Endothelial cell of umbilical vein (primary cell): ENCODE results near the gene USP46.

Source experiments
- EZH2 ChIP-seq: IDR thresholded peaks from 2 replicates; pipeline ENCODE4 v1.6.1; 2012; ENCODE audit warnings: borderline replicate concordance, low read depth, mild to moderate bottlenecking, moderate library complexity, low read length, inconsistent platforms; ENCODE audit not compliant: severe bottlenecking
- FOS ChIP-seq: IDR thresholded peaks from 2 replicates; pipeline ENCODE4 v1.6.1; 2011; ENCODE audit warnings: mild to moderate bottlenecking, low read length, moderate library complexity, borderline replicate concordance; ENCODE audit not compliant: insufficient read depth
- GATA2 ChIP-seq: IDR thresholded peaks from 2 replicates; pipeline ENCODE4 v1.7.0; 2011; ENCODE audit warnings: low read depth, mild to moderate bottlenecking, moderate library complexity, mixed read lengths, low read length; ENCODE audit not compliant: insufficient read length, insufficient read depth
- JUN ChIP-seq: IDR thresholded peaks from 2 replicates; pipeline ENCODE4 v1.6.1; 2011; ENCODE audit warnings: borderline replicate concordance, low read depth; ENCODE audit not compliant: insufficient read length, insufficient read depth
- MYC ChIP-seq: IDR thresholded peaks from one replicate; pipeline ENCODE4 v1.6.1; 2011; ENCODE audit warnings: mild to moderate bottlenecking, low read depth, low read length
- POLR2A ChIP-seq: IDR thresholded peaks from 2 replicates; pipeline ENCODE4 v1.6.1; 2012; ENCODE audit warnings: low read depth, mild to moderate bottlenecking, control low read depth, low read length
- POLR2AphosphoS5 ChIP-seq: IDR thresholded peaks from 2 replicates; pipeline ENCODE4 v1.6.1; 2012; ENCODE audit warnings: low read depth, mild to moderate bottlenecking, control low read depth, low read length, moderate library complexity; ENCODE audit not compliant: insufficient read depth
- TF ChIP-seq, protein P1 (sequence below), 2 donors: IDR thresholded peaks; 1 replicate in 1 of 2; 2 replicates in 1 of 2; pipeline ENCODE4 v1.5.1; 2011; ENCODE audit warnings: low read length in 2 of 2, mild to moderate bottlenecking in 2 of 2, moderate library complexity in 2 of 2, control low read depth in 1 of 2, inconsistent platforms in 1 of 2, low read depth in 1 of 2; ENCODE audit not compliant: insufficient read depth in 1 of 2; ENCODE audit errors: extremely low read depth in 1 of 2
- TF ChIP-seq, protein P2 (sequence below): IDR thresholded peaks from 2 replicates; pipeline ENCODE4 v1.6.1; 2011; ENCODE audit not compliant: insufficient read depth, insufficient read length

DNA sequence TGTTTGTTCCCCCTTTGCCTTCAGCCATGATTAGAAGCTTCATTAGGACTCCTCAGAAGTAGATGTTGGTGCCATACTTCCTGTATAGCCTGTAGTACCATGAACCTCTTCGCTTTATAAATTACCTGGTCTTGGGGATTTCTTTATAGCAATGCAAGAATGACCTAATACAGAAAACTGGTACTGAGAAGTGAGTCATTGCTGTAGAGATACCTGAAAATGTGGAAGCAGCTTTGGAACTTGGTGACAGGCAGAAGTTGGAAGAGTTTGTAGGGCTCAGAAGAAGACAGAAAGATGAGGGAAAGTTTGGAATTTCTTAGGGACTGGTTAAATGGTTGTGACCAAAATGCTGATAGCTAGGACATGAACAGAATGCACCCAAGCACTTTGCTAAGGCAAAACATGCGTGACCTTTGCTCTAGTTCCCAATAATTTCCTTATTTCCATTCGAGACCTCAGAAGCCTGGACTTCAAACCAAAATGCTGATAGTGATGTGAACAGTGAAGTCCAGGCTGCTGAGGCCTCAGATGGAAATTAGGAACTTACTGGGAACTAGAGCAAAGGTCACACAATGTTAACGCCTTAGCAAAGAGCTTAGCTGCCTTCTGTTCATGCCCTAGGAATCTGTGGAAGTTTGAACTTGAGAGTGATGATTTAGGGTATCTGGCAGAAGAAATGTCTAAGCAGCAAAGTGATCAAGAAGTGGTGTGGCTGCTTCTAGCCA is 3.0 kb upstream of the USP46 start:
- TF ChIP-seq, protein P1, sequence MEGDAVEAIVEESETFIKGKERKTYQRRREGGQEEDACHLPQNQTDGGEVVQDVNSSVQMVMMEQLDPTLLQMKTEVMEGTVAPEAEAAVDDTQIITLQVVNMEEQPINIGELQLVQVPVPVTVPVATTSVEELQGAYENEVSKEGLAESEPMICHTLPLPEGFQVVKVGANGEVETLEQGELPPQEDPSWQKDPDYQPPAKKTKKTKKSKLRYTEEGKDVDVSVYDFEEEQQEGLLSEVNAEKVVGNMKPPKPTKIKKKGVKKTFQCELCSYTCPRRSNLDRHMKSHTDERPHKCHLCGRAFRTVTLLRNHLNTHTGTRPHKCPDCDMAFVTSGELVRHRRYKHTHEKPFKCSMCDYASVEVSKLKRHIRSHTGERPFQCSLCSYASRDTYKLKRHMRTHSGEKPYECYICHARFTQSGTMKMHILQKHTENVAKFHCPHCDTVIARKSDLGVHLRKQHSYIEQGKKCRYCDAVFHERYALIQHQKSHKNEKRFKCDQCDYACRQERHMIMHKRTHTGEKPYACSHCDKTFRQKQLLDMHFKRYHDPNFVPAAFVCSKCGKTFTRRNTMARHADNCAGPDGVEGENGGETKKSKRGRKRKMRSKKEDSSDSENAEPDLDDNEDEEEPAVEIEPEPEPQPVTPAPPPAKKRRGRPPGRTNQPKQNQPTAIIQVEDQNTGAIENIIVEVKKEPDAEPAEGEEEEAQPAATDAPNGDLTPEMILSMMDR (IDR thresholded peaks at IDR 0.05; ENCODE audit: extremely low read depth in 1 of 2, insufficient read depth in 1 of 2, low read depth in 1 of 2, low read length in 2 of 2): no peak
- TF ChIP-seq, protein P2, sequence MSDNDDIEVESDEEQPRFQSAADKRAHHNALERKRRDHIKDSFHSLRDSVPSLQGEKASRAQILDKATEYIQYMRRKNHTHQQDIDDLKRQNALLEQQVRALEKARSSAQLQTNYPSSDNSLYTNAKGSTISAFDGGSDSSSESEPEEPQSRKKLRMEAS: no peak
- TF ChIP-seq POLR2A (no peak), POLR2AphosphoS5 (no peak), EZH2 (no peak), MYC (no peak), JUN (no peak), FOS (no peak), GATA2 (no peak)
